T follicular helper cell (primary cell): Measurements from ENCODE around the gene RHOXF2.

Source experiments
- DNase-seq: peaks from one replicate; pipeline ENCODE4 v3.0.0-alpha.2; 2020; ENCODE audit warnings: low read depth

RHOXF2 gene

DNA sequence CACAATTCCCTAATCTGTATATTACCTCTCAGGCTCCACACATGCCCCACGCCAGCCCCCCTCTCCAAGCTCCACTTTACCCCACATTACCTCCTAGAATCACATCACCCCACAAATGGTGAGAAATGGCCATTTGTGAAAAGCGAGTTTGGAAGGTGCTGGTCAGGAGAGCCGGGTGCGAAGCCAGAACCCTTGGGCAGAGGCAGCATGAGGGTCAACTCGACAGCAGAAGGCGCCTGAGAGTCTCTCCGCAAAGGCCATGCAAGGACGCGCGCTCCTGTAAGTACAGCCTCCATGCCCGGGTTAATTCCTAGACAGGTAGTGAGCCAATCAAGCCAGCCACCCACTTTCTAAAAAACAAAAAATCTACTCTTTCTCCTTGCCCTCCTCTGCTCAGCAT, 42.4 kb downstream of the RHOXF2 start:
- DNase-seq: no peak

DNA sequence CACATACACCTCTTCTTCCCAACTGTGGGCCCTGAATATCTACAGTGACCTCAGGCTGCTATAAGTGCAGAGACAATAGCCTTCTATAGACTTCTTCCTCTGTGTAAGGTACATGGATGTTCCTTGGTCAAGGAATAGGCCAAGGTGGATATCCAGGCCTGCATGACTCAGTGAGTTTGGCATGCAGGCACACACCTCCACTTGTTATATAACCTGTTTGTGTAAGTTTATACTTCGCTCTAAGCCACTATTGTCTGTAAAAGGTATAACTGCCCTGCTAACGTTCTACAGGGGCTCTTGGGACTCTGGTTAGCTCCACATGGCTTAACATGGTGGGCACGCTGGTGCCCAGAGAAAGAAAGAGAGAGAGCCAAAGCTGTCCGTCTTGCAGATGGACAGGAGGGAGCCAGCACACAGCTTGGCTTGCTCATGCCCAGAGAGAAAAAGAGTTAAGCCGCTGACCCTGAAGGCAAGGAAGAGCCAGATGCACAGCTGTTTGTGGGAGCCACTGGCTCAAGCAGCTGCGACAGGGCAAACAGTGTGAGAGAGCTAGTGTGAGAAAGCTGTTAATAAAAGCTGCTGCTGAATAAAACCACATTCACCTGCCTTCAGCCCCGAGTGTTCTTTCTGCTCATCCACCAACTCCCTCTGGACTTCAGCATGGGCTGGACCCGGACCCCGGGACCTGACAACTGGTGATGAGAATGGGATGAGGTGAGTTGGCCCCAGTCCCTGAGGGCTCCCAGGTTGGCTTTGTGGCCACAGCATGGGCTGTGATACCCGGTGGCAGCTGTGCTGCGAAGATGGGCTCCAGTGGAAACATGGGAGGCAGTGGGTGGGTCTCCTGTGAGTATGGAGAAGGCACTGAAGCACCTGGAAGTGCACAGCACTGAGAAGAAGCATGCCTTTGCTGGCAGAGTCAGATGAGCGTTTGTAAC, 47.7 kb downstream of the RHOXF2 start:
- DNase-seq: no peak

DNA sequence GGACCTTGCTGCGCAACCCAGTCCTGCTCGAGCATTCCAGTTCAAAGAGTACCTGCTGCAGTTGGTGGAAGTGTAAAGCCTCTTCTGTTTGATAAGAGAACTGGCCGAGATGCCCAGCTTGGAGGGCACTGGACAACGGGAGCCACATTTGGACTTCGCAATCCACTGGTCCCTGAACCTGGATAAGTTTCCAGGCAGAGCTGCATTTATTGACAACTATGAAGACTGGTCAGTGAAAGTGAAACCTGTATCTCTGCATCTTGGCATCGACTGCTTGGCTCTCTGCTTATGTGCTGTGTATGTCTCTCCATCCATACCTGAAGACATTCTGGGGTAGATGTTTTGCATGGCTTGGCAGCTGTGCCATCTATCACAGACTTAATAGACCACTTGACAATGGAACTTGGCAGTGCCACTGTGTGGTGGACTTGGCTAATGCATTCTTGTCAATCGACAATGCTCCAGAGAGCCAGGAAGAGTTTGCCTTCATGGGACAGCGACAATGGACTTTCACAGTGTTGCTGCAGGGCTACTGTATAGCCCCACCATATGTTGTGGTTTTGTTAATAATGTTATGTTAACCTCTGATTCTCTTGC, 48.7 kb downstream of the RHOXF2 start:
- no peak for DNase-seq

DNA sequence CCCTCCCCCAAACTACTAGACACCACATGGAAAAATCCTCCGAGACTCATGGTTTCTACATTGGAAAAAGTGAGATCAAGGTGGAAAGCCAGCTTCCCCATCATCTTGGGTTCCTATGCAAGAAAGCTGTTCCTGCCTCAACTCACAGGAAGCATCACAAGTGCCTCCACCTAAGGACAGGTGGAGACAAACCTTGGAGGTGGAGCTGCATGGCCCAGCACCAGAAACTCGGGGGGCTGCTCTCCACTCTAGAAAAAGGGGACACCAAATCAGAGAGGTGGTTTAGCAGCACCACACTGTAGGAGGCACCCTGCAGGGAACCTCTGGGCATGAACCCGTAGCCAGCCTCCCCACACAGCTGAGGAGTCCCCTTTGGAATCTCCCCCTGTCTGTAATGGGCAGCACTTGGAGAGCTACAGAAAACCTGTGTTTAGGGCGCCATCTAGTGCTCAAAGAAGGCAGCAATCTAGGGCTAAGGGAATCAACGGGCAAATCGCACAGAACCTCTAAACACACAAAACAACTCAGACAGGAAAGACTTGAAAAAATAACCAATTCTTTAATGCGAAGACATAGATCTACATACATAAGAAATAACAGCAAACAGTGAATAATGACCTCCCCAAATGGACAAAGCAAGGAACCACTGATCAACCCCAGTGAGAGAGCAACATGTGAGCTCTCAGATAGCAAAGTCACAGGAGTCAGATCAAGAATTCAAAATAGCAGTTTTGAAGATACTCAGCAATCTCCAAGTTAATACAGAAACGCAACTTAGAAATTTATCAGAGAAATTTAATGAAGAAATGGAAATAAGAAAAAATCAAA, 55.2 kb downstream of the RHOXF2 start:
- peak; percentile 34 for DNase-seq
